HG02970 (cell line): ENCODE results near the gene PHACTR1.
"Not testable (repeated sequence)": the region's sequence is repeated elsewhere in the genome, so short reads cannot be mapped to it uniquely, and the experiment has no call there.

ENCODE experiments used
- ATAC-seq: cut with Tn5 transposase; IDR thresholded peaks from one replicate; pipeline ENCODE4 v1.9.1; 2021; ENCODE audit warnings: mild to moderate bottlenecking, moderate library complexity, moderate number of reproducible peaks; ENCODE audit not compliant: unreplicated experiment, low FRiP score

The PHACTR1 gene

DNA sequence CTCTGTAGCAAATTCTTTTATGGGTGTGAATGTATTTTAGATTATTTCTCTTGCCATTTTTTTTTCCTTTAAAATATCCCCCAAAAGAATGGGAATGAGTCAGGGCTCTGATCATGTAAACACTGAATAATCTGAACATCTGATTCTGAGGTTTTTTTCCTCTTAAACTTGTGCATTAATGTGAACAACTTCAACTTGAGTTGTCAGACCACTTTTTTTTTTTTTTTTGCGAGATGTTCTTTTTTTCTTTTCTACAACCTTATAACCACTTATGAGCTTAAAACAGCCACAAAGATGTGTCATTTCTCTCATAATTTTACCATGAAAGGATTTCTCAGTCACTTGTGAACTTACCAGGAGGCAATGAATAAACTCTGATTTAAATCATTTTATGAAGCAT is 526.5 kb downstream of the PHACTR1 start:
- ATAC-seq, result no peak

DNA sequence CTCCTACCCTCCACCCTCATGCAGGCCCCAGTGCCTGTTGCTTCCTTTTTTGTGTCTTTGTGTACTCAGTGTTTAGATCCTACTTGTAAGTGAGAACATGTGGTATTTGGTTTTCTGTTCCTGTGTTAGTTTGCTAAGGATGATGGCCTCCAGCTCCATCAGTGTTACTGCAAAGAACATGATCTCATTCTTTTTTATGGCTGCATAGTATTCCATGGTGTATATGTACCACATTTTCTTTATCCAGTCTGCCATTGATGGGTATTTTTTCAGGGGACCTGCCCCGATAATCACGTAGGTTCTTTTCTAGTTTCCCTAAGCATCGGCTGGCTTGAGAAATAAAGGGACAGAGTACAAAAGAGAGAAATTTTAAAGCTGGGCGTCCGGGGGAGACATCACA is 527.2 kb downstream of the PHACTR1 start:
- not testable (repeated sequence) for ATAC-seq

DNA sequence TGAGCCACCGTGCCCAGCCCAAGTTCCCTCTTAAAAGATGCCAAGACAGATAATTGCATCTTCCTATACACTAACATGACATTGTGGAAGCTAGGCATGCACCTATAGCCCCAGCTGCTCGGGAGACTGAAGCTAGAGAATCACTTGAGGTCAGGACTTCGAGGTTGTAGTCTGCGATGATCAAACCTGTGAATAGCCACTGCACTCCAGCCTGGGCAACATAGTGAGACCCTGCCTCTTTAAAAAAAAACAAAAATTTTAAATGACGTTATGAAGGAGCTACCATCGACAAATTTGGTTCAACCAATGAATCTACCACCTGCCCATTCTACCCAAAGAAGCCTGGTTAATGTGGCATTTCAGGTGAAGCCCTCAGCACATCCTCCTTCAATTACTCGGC is 531.1 kb downstream of the PHACTR1 start:
- ATAC-seq, result no peak

DNA sequence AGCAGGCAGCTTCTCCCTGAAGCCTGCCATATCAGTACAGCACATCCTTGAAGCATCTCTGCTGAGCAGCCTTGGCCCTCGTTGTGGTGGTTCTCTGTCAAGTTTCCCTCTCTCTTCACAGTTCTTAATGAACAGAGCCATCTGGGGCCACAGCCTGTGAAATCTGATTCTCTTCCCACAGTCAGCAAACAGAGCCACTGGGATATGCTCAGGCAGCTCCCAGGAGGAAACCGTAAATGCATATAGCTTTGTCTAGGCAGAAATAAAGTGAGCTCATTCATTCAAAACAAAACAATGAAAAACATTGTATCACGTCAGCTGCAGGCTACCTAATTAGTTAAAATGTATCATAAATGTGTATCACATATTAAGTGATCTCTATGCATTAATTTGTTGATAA is 531.5 kb downstream of the PHACTR1 start:
- no peak for ATAC-seq

DNA sequence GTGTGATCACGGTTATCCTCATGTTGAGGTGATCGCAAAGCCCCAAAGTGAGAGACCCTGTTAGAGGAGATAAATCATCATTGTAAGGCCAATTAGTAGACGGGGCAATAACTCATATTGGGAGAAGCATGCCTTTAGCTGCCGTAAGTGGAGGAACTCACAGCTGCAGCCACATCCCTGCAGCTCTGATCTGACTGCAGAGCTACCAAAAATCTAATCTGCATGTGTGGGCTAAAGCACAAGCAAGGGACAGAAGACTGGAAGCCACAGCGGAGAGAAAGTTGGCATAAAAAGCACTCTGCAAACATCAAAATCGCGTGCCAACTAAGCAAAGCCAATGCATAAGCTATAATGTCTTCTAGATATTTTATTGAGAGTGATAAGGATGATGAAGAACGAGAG is 532.0 kb downstream of the PHACTR1 start:
- ATAC-seq, result no peak

DNA sequence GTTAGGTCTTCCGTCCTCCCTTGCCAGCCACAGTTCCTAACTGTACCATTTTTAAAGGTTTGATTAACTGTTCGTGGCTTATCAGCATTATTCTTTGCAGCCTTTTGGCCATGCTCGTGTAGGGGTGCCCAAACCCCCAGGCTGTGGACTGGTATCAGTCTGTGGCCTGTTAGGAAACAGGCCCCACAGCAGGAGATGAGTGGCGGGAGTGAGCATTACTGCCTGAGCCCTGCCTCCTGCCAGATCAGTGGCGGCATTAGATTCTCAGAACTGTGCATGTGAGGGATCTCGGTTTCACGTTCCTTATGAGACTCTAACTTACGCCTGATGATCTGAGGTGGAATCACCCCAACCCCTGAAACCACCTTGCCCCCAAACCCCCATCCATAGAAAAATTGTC is 532.4 kb downstream of the PHACTR1 start:
- no peak for ATAC-seq

DNA sequence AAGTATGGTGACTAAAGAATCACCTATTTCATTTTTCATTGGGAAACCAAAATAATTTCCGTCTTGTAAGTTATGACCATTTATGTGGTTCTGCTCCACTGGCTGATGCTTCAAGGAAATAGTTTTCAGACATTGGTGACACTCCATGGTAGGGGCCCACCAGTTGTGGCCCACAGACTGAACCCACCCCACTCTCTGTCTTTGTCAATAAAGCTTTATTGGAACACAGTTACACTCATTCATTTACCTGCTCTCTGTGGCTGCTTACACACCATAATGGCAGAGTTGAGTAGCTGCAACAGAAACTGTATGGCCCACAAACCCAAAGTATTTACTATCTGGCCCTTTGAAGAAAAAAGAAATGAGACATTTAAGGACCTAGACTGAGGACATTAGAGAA is 533.2 kb downstream of the PHACTR1 start:
- ATAC-seq, result no peak

DNA sequence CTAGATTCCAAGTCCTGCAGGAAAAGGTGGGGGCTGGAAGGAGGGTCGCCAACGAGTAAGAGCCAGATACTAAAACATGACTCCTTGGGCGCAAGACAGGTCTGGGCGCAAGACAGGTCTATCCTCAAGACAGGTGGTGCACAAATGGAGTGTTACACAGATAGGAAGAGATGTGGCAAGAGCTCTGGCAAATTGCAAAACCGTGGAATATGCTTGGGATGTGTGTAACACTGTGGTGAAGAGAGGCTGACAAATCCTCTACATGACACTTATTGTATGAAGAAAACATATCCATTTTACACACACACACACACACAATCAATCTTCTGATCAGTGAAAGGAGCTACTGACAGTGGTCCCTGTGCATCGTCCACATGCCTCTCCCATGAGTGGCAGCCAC is 534.1 kb downstream of the PHACTR1 start:
- no peak for ATAC-seq

DNA sequence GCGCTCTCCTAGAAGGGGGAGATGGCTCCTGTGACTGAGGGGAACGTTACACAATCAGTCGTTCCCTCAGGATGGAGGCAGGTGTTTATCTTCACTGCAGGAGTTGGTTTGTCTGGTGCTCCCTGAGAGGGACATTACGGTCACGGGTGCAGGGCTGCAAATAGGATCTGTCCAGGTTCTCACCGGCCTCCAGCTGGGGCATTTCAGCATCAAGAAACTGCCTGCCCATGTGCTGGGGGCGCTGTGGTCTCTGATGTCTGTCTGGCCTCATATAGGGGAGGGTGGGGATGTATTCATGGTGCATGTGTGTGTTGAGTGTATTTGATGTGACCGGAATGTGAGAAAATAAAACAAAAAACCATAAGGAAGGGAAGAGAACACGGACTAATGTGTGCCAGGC is 534.7 kb downstream of the PHACTR1 start:
- no peak for ATAC-seq

DNA sequence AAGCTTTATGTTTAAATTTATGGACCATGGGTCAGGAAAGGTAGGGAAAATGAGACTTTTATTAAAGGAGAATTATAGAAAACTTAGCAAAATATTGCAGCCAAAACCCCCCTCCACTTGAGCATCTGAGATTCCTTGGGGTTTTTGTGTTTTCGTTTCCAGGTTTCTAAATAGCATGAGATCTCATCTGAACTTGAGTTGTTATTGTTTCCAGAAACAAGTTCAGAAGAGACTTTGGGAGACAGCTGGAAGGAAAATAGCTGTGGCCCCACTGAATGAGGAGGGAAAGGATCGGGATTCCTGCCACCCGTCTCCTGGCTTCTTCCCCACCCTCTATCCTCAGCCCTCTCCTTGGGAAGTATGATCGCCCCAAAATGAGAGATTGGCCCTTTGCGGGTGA is 536.2 kb downstream of the PHACTR1 start:
- ATAC-seq, result no peak

DNA sequence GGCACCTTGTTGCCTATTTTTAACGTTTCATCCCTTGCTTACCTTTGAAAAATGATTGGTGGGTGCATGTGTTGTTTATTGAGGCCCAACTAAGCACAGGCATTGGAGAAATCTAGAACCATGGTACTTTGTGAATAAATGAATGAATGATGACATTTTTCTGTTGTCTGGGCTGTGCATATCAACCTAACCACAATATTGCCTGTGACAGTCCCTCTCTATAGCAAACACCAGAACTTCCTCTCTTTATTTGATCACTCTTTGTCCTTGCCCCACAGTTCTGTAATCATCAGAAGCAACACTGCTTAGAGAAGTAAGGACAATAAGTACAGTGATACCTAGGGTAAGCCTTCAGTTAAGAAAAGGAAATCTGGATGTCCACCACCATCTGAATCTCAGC is 536.7 kb downstream of the PHACTR1 start:
- no peak for ATAC-seq

DNA sequence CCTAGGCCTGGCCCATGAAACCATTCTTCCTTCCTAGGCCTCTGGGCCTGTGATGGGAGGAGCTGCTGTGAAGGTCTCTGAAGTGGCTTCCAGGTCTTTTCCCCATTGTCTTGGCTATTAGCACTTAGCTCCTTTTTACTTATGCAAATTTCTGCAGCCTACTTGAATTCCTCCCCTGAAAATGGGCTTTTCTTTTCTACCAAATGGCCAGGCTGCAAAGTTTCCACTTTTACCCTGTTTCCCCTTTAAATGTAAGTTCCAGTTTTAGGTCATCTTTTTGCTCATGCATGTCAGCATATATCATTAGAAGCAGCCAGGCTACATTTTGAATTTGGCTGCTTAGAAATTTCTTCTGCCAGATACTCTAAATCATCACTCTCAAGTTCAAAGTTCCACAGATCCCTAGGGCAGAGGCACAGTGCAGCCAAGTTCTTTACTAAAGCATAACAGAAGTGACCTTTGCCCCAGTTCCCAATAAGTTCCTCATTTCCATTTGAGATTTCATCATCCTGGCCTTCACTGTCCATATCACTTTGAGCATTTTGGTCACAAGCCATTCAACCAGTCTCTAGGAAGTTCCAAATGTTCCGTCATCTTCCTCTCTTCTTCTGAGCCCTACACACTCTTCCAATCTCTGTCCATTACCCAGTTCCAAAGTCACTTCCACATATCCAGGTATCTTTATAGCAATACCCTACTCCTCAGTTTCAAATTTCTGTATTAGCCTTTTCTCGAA is 539.9 kb downstream of the PHACTR1 start:
- no peak for ATAC-seq

DNA sequence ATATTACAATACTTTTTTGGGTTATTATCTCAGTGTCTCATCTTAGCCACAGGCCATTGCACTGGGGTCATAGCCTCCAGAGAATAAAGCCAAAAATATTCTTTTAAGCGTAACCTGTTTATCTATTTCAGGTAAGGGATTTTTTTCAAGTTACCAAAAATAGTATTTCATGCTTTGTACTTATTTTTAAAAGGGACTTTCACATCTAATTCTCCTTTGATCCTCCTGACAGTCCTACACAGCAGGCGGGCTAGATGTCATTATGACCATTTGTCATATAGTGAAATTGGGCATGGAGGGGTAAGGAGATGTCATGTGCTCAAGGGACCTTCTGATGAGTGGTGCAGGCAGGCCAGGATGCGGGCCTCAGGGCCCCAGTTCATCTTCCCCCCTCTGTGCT is 542.8 kb downstream of the PHACTR1 start:
- no peak for ATAC-seq

DNA sequence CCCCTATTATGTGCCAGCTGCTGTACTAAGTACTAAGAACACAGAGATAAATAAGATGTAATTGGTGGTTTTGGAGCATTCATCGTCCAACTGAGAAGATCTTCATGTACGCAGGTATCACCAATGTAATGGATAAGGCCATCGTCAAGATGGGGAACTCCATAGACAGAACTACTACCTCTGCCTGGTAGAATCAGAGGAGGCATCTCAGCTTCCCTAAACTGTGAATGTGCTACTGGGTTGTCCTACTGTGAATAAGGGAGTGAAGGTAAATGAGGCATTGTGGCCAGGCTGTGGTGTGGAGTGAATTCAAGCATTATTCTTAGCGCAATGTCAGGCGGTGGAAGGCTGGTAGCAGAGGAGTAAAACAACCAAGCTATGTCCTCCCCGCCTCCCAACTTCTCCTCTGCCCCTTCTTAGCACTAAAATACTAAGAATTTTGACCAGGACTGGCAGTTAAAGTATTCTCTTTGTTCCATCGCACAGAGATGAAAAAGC is 543.6 kb downstream of the PHACTR1 start:
- no peak for ATAC-seq

DNA sequence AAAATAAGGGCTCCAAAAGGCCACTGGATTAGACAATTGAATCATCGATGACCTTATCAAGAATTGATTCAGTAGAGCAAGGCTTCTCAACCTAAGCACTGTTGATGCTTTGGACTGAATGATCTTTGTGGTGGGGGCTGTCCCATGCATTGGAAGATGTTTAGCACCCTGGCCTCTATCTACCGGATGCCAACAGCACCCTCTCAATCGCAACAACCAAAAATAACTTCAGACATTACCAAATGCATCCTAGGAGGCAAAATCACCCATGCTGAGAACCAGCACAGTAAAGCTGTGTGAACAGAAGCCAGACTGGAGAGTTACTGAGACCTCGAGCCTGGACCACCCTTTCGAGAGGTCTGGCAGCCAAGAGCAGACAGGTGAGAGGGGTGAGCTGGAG is 544.3 kb downstream of the PHACTR1 start:
- ATAC-seq, result no peak

DNA sequence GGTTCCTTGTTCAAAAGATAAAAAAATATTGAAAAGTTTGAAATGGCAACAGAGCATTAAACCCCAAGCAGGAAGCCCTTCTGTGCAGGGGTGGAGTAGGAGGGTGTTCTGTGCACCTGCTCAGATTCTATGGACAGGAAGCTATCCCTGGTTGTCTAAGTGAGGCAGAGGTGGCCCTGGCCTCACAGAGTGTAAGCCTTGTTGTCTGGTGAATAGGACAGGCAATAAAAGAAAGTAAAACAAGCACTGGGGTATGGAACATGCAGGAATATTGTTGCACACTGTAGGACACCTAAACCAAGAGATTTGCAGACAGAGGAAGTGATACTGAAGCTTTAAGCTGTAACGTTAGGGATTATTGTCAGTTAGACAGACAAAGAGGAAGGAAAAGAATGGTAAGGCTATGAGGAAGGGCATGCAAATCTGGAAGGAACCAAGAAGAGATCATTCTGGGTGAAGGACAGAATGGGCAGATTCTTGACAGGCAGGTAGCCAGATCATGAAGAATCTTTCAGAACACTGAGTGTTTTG is 545.0 kb downstream of the PHACTR1 start:
- ATAC-seq, result no peak

DNA sequence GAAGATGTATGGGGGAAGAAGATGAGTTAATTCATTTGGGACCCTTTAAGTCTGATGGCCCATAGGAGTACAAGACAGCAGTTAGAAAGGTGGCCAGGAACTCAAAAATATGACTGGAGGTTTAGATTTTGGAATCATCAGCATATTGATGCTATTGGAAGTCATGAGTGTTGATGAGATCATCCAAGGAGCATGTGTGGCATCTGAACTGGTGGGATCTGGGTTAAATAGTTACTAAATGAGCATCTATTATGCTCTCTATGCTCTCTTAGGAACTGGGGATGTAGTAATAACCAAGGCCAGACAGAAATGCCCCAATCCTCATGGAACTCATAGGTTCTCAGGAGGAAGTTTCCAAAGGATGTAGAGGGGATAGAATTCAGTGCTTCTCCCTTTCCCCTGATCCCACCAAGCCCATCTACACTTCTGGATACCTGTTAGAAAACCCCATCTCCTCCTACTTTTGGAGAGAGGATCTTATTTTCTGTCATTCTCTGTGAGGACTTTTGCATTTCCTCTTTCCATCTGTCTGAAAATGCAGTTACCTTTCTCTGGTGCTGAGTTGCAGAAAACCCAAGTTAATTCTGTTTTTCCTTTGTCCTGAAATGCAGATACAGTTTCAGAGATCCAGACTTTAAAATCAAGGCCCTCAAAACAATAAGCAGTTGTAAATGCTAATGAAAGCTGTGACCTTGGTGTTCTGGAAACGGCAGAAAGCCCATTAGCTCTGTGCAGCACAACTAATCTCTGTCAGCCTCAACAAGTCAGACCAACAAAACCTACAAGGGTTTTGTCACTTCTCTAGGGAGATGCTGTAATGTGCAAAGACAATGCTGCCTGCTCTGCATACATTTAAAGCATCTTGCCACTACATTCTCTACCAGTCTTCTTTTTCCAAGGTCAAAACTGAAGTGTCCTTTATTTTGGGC is 546.0 kb downstream of the PHACTR1 start:
- no peak for ATAC-seq

DNA sequence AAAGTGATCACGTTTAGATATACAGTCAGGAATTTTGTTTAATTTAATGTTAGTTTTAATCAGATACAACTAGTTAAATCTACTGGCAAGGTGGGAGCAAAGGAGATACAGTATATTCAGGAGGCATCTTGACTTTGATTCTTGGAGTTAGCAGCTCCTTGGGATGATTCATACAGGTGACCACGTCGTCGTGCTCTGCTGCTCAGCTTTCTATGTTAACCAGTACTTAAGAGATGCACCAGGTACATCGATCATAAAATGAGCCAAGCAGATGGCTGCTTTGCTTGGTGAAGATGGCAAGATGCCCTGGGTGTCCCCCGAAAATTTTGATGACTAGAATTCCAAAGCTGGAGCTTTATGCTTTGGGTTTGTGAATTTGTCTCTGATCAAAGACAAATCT is 547.1 kb downstream of the PHACTR1 start:
- no peak for ATAC-seq

DNA sequence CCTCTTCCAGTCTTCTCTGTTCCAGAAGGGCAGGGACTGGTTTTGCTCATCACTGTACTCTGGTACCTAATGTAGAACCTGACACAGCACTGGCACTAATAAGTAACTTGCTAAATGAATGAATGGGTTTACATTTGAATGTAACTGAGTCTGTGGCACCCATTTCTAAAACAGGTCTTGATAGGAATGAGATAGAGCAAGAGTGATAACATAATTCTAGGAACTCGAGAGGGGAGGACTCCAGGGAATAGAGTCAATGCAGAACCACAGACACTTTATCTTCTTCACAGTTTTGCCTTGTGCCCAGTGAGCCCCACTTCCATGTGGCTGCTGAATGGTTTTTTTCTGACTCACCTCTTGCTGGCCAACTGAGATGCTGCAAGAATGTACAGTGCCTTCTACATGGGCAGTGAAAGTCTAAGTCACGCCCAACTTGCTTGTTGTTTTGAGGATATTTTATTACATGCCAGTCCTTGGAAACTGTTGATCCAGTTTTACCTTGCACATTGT is 550.6 kb downstream of the PHACTR1 start:
- no peak for ATAC-seq

DNA sequence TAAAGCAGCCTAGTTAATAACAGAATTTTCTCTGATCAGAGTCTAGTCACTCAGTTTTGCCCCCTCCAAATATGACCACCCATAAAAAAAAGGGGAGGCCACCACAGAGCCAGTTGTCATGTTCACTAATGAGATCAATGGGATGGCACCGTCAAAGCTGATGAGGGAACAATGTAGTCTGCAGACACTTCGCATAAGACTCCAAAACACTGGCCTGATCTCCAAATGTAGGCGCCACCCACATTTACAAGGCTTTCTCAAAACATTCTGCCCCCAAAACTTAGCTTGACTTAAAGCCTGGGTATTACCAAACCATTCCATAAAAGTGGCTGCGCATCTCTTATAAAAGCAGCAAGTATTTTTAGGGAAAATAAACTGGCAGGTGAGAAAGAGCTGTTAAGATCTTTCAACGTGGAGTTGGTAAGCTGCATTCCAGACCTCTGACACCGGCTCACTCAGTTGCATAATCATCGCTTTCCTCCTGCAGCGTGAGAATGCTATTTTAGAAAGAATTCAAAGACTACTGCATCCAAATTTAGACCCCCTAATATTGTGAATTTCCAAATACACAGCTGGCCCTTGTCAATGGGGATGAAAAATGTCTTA is 552.4 kb downstream of the PHACTR1 start:
- ATAC-seq, result no peak
